HG03103 (cell line): Measurements from ENCODE around the gene TNNT2.

ENCODE experiments used
- ATAC-seq: cut with Tn5 transposase; IDR thresholded peaks from one replicate; pipeline ENCODE4 v1.9.1; 2021; ENCODE audit warnings: low read depth; ENCODE audit not compliant: unreplicated experiment

Gene TNNT2

GRCh38 chr1:201358596-201358995 lies 18.9 kb downstream of the TNNT2 start:
- no peak for ATAC-seq

- no peak for ATAC-seq
Measured at GRCh38 chr1:201357636-201358348, 19.7 kb downstream of the TNNT2 start.

DNA sequence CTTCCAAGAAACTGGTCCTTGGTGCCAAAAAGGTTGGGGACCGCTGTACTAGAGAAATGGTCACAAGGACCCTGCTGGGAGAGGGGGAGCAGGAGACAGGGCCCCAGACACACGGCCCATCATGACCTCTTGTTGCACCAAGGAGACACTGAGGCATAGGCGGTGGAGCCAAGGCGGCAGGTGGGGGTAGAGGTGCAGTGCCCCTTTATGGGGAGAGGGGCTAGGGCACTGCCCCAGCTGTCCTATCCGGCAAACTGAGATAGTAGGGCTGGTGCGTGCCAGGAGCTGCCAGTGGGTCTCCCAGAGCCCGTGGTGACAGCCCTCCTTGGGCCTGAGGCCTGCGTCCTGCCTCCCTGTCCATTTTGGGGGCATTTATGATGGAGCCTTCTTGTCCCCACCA lies 20.3 kb downstream of the TNNT2 start:
- ATAC-seq = no peak

GRCh38 chr1:201356701-201357100 lies 20.8 kb downstream of the TNNT2 start:
- ATAC-seq = no peak

DNA sequence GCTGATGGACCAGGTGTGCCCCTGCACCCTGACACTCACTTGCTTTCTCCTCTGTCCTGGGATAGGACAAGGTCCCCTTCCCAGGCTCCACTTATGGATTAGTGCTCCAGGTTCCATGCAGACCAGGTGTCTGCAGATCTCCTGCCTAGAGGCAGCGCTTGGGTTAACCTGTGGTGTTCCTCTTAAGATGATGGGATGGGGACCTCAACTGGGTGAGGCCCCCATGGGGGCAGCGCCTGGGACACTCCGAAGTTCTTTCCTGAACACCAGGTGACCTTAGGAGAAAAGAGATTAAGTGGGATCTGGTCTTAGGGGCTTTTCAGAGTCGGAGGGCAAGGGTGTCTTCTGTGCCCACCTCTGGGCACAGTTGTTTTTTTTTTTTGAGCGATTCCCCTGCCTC lies 21.2 kb downstream of the TNNT2 start:
- no peak for ATAC-seq

GRCh38 chr1:201355471-201355870 lies 22.0 kb downstream of the TNNT2 start:
- no peak for ATAC-seq

GRCh38 chr1:201354901-201355295 lies 22.6 kb downstream of the TNNT2 start:
- ATAC-seq = no peak

GRCh38 chr1:201354151-201354900 lies 23.2 kb downstream of the TNNT2 start:
- no peak for ATAC-seq

GRCh38 chr1:201353186-201353940 lies 24.1 kb downstream of the TNNT2 start:
- ATAC-seq = no peak

GRCh38 chr1:201351617-201352016 lies 25.9 kb downstream of the TNNT2 start:
- ATAC-seq = no peak

GRCh38 chr1:201350884-201351283 lies 26.6 kb downstream of the TNNT2 start:
- no peak for ATAC-seq

GRCh38 chr1:201350361-201350725 lies 27.1 kb downstream of the TNNT2 start:
- no peak for ATAC-seq

- ATAC-seq = no peak
Measured at GRCh38 chr1:201349092-201349491, 28.4 kb downstream of the TNNT2 start.

DNA sequence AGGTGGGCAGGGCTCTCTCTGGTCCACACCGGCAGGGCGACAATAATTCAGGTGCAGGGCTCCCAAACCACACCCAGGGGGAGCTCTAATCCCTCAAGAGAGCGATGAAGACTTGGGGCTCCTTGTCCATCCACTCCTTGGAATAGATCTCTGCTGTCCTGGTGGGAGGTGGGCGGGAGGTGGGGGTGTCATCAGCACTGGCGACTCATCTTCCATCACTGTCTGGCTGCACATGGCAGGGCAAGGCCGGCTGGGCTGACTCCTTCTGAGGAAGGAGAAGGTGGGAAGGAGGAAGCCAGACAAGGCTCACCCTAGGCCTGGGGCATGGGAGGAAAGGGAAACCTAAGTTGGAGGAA lies 29.3 kb downstream of the TNNT2 start:
- no peak for ATAC-seq

GRCh38 chr1:201347498-201348210 lies 29.8 kb downstream of the TNNT2 start:
- no peak for ATAC-seq

GRCh38 chr1:201346987-201347386 lies 30.5 kb downstream of the TNNT2 start:
- ATAC-seq = no peak

- ATAC-seq = no peak
Measured at GRCh38 chr1:201346337-201346939, 31.0 kb downstream of the TNNT2 start.

DNA sequence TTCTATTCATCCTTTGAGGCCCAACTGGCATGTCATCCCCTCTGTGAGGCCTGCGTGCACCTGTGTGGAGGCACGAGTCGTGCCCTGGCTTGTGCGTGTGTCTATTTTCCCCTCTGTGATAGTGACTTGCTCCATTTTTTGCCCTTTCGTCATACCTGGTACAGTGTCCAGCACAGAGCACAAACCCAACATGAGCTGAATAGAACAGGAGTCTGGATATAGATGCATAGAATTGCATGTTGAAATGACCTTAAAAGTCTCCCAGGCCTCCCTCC lies 32.5 kb downstream of the TNNT2 start:
- ATAC-seq = no peak

DNA sequence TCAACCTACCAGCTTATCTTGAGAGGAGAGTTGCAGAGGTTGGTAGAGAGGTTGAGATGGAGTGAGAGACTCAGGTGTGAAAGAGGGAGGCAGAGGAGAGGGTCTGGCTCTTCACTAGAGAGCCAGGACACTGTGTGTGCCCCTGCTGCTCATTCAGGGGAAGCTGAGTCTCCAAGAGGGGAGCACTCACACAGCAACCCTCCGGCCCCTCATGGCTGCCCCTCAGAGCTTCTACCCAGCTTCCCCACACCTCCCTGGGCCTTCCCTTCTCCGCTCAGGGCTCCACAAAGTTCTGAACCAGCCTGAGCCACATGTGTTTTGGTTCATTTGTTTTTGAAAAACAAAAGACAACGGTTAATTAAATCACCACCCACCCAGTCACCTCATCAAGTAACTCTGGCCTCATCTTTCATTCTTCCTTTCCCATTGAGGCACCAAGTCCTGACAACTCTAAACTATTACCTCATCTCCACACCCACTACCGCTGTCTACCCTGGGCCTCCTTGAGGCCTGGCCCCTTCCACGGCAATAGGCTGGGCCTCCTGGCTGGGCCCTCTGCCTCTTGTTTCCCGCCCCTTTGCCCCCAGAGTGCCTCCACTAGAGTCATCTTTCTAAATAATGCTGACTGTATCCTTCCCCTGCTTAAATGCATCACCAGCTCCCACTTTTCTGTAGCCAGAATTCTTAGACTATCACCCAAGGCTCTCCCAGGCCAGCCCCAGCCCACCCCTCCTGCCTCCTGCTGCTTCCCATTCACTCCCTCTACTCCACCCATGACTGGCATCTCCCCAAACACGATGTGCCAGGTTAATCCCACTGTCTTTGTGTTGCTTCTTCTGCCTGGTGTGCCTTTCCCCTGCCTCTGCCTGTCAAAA lies 33.0 kb downstream of the TNNT2 start:
- ATAC-seq = no peak

DNA sequence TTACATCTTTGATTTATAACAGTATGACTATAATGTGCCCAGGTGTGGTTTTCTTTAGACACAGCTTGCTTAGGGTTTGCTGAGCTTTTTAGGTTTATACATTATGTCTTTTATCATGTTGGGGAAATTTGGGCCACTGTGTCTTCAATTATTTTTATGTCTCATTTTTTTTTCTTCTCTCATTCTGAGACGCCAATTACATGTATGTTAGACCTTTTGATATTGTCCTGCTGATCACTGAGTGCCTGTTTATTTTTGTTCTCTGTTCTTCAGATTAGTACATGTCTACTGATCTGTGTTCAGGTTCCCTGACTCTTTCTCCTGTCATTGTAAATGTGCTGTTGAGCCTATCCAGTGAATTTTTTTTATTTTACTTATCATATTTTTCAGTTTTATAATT lies 36.1 kb downstream of the TNNT2 start:
- no peak for ATAC-seq
